ENCODE results near the gene EPX.

EPX gene

DNA sequence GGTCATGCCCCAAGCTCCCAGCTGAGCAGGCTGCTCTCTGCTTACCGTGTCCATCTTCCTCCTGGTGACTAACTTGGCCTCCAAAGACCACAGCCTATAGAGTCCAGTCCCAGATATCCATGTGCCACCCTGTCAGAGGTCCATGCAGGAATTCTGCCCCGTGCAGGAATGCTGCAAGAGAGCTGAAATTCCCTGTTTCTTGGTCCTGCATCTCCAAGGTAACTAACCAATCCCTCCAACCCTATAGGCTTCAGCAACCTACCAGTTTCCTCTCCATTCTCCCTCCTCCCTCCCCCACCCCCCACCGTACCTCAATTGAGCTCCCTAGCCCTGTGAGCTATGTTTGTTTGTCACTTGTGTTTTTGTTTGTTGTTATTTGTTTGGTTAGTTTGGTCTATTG lies 36.2 kb downstream of the EPX start:
- DNase-seq (ENCODE audit: low read depth, low spot score): no peak

DNA sequence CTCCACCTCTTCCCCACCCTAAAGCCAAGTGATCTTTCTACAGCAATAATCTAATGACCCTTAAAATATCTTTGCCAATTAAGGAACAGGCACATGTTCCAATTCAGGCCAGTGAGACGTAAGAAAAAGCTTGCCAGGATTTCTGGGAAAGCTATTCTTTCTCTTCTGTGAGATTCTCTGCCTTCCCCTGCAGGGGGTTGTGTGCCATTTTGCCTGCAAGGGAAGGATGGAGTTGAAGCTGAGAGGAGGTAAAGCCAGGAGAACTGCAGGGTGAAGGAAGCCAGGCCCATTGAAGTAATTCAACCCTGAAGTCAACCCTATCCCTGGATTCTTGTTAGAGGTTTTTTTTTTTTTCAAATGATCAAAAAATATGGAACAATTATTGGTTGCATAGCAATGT lies 36.9 kb downstream of the EPX start:
- DNase-seq (ENCODE audit: low read depth, low spot score): no peak

DNA sequence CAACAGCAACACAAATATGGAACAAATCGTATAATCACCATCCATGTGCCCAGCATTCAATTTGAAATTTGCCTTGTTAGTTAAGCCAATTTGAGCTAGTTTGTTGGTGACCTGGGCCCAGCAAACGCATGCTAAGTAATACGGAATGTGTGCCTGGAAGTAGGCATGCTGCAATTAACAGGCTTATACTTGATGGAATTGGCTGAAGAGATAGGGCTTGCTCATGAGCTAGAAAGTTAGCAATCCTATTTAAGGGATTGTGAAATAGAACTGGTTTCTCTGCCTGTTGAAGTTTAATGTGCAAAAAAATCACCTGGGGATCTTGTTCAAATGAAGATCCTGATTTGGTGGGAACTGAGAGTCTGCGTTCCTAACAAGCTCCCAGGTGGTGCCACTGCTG lies 37.4 kb downstream of the EPX start:
- DNase-seq (ENCODE audit: low read depth, low spot score): no peak

DNA sequence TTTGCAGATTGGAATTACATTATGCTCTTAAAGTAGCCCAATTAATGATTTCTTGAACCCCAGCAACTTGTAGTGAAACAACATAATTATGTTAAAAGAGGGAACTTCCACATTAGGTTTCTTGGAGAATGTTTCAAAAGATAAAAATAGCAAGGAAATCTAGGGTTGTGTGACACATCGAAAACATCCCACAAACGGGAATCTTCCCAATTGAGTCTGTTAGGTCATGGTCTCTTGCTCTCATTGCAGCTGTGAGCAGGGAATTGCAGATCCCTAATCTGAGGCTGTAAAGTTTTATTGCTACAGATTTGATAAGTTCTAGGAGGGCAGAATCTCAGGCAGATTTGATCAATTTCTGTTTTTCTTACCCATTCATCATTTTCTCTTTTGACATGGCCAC lies 39.1 kb downstream of the EPX start:
- DNase-seq (ENCODE audit: low read depth, low spot score): no peak

DNA sequence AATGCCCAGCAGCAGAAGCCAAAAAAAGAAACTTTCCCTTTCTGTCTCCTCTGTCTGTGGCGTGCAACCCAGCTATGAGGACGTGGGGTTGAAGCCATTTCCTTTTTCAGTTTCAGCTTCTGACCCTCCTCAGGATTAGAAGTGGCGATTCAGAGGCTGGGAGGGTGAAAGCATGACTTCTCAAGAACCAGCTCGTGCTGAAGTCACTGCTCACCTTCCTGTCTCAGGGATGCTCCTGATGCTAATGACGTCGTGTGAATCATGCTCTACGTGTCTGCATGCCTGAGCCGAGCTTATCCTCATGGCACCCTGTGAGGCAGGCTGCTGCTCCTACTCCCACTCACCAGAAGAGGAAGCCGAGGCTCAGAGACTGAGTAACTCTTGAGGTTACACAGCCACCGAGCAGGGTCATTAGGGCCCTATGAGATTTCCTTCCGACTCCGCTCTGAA lies 40.2 kb downstream of the EPX start:
- peak; percentile 38 for DNase-seq (ENCODE audit: low read depth, low spot score)

DNA sequence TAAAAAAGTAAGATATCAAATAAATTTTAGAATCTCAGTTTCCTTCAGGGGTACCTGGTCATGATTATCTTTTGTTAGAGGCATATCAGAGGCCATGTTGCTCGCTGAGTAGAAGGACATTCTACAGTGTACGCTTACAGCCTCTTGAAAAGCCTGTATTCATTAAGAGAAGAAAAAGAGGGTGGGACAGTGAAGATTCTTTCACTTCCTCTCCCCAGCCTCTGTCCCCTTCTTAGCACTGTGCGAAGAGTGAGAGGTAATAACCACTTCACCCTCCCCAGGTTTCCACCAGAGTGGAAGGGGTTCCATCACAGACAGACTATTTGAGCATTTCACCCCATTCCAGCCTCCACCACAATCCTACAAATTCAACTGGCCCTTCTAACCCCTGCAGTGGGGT lies 41.0 kb downstream of the EPX start:
- no peak for DNase-seq (ENCODE audit: low read depth, low spot score)

DNA sequence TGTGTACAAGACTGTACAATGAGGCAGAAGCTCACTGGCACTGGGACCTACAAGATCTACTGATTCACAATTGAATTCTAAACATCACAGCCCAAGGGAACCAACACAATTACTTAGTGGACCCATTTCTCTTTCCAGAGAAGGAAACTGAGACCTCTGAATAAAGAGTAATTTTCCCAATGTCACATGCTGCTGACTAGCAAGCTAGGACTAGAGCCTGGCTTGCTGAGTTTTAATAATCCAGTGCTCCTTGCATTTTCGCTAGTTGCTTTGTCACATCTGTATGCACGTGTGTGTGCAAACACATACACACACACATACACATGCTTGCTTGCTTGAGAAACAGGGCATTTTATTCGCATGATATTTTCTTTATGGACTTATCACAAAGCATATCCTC lies 42.0 kb downstream of the EPX start:
- no peak for DNase-seq (ENCODE audit: low read depth, low spot score)

DNA sequence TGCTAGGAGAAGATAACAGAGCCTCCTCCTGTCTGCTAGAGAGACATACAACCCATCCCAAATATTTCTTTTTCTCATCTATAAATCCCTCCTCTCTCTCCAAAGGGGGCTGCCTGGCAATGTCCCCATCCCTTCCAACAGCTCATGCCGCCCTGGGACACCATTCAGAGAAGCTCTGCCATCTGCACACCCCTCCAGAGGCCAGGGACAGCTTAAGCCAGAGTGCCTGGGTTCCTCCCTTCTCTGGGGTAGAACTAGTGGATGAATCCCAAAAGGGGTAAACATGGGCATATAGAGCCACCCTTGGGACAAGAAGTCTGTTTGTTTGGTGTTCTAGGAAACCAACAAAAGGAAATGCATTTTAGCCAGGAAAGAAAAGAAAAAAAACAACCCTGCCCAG lies 43.3 kb downstream of the EPX start:
- DNase-seq (ENCODE audit: low read depth, low spot score): no peak

DNA sequence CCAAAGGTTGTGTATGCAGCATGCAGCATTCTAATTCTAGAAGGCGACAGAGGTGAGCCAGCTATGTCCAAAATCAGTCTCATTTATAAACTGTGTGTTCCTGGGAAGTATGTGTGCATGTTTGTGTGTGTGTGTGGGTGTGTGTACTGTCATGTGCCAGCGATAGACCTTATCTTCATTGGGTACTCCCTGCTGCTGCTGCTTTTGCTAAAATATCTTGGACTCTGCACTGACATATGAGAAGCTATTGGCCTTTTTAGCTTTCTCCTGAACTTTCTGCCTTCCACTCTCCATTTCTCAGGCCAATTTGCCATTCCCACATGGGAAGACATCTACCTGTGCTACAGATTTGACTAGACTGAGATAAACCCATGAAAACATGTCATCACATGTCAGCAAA lies 43.9 kb downstream of the EPX start:
- no peak for DNase-seq (ENCODE audit: low read depth, low spot score)

DNA sequence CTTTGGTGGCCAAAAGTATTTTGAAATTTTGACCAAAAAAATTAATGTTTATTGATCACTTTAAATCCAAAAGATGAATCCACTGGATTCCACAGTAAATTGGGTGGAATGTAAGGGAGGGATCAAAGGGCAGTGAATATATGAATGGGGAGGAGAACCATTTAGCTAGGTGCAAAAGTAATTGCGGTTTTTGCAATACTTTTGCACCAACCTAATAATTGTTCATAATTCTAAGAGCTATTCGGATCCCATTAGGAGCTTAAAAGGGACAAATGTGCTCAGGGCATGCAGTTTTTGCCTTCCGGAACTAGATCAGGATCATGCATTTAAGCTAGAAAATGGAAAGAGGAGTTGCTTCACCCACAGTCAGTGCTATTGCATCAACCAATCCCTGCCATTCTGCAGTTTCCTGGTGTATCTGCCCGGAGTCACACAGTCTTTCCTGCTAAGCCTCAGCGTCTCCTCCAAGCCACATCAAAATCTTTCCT lies 45.7 kb downstream of the EPX start, which contains the start of gene LPO:
Gene LPO, plus strand, starts transcription at position 438 of the 488 bp plus-strand sequence. CDS start 4,396 bp downstream, outside the sequence.
- DNase-seq (ENCODE audit: low read depth, low spot score): no peak

DNA sequence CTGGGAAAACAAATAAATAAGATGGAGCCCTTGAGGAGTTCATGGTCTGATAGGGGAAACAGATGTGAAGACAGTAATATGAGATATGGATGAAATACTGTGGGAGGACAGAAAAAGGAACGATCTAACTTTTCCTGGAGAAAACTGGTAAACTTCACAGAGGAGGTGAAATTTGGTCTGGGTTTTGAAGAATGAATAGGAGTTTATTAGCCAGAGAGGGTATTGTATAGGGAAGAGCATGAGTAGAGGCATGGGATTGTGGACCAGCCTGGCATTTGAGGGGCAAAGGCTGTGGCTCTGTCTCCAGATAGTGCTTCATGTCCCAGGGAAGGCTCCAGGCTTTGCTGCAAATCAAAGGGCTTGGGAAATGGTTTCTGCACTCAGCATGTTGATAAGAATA lies 47.5 kb downstream of the EPX start:
- DNase-seq (ENCODE audit: low read depth, low spot score): no peak

DNA sequence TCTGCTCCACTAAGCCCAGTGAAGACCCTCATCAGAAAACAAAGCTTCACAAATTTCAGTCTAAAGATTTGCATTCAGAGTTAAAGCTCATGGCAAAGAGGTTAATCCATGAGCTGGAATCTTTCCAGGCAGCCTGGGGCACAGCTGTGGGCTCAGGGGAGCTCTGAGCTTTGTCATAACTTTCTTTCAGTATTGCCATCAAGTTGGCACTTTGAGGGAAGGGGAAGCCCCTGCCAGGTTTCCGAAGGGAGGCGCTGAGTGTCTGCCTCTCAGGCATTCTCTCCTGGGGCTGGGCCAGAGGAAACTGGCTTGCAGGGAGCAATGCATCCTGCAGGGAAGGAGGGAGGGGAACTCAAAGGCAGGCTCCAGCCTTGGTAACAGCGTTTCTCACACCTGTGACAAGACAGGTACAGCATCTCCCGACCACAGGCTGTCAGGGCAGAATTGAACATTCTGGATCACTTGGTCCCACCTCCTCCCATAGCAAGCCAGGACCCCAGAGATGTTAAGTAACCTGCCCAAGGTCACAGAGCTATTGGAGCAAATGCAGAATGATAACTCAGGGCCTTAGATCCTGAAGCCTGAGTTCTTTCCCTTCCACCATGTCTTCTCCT lies 49.8 kb downstream of the EPX start:
- DNase-seq (ENCODE audit: low read depth, low spot score): peak; percentile 11

DNA sequence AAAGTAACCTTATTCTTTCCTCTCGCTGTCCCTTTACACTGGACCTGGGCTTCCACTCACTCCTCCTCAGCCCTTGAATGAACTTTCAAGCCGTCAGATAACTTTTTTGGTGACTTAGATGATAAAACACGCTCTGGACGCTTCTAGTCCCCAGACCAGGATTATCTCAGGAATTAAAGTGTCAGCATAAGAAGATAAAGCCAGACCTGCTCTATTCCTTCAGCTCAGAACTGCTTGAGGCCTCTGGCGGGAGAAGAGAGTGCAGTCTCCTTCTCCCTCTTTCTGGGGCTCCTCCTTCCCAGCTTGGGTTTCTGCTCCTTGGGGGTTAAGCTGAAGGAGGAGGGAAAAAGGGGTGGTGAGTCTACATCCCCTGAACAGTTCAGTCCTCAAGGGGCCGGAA lies 52.4 kb downstream of the EPX start:
- no peak for DNase-seq (ENCODE audit: low read depth, low spot score)

DNA sequence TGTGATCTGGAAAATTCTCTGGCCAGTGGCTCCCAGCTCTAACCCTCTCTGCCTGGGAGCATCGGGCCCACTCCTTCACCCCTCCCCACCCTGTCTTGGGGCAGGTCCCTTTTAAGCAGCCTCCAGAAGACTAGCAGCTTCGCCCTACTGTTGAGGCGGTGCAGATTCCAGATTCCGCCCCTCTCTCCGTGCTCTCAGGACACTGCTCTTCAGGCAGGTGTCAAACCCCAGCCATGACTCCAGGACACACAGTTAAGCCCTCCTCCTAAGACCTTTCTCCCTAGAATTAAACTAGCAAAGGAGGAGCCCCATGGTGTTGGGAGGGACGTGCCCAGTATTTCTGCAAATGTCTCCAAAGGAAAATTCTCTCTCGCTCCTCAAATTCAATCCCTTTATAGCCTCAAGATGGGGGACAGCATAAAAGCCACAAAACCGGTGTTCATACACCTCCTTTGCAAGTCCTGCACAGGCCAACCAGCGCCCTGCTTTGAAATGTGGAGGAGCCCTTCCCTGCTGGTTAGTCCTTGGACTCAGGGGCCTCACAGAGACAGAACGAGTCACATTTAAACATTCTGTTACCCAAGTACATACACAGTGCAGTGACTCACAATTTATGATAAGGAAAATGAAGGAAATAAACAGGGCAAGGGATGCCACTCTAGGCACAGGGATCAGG lies 53.0 kb downstream of the EPX start:
- no peak for DNase-seq (ENCODE audit: low read depth, low spot score)

DNA sequence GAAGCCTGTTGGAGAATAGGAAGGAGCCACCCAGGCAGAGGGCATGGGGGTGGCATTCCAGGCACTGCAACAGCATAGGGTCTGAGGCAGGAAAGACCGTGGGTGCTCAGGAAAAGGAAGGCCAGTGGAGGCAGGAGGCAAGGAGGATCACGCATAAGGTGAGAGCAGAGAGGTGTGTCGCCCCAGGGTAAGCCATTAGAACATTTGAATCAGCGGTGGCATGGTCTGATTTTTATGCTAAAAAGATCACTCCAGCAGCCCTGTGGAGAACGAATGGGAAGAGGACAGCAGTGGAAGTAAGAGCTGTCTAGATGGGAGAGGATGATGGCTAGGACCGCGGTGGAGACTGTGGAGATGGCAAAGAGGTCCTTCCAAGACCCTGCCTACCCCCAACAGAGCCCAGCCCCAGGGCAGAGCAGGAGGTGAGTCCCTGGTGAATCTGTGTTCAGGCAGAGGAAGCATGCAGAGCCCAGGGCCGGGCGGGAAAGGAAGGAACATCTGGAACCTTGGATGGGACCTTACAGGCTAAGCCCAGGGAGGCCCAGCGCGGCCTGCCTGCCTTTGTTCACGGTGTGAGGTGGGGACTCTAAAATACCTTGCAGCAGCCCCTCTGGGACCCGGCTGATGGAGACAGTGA lies 53.7 kb downstream of the EPX start:
- no peak for DNase-seq (ENCODE audit: low read depth, low spot score)

DNA sequence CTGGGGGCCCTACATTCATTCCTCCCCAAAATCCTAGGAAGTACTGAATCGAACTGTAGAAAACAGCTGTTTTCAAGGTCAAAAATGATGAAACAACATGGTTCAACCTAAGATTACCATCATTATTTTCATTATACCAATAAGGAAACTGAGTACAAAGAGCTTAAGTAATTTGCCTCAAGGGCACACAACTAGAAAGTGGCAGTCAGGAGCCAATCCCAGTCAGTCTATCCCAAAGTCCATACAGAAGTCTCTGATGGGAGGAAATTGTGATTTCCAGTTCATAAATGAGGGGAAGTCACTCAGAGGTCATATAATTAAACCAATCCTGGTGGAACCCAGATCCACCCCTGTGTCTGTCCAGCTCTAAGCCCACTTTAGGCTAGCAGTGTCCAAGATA lies 54.3 kb downstream of the EPX start:
- no peak for DNase-seq (ENCODE audit: low read depth, low spot score)

DNA sequence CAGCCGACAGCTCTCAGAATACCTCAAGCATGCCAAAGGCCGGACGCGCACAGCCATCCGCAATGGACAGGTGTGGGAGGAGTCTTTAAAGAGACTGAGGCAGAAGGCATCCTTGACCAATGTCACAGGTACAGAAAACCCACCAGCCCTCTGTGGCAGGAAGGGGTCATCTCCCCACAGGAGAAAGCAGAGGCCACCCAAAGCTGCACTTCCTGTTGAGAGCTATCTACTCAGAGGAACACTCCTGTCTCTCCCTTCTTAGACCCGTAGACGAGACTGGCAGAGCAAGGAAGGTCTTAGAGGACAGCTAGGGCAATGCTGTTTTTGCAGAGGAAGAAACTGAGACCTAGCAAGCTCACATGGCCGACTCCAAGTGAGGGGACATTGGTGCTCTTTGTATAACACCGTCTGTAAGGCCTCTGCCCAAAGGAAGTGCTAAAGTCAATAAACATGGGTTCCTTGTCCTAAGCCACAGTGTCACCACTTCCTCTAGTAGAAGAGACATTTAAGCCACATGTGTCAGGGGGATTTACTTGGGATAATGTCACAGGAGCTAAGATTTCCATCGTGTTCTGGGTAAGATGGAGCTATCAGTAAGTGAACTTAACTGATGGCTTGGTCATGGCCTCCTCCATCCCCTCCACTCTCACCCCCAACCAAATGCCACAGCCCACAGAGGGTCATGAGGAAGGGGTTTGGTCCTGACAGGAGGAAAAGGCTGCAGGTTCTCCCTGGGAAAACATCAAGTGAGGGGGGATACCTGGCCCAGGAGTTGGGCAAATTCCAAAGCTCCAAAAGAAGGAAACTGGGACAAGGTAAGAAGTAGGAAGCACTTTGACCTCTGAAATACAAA lies 55.2 kb downstream of the EPX start:
- no peak for DNase-seq (ENCODE audit: low read depth, low spot score)

DNA sequence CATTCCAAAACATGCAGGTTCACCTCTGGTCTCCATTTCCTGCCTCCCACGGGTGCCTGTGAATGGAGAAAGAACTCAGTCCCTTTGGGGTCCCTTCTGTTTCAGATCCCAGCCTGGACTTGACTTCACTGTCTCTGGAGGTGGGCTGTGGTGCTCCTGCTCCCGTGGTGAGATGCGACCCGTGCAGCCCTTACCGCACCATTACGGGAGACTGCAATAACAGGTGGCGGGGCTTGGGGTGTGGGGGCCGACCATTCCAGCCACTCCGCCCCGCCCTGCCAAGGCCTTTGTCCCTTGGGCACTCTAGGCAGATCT lies 56.4 kb downstream of the EPX start:
- no peak for DNase-seq (ENCODE audit: low read depth, low spot score)

DNA sequence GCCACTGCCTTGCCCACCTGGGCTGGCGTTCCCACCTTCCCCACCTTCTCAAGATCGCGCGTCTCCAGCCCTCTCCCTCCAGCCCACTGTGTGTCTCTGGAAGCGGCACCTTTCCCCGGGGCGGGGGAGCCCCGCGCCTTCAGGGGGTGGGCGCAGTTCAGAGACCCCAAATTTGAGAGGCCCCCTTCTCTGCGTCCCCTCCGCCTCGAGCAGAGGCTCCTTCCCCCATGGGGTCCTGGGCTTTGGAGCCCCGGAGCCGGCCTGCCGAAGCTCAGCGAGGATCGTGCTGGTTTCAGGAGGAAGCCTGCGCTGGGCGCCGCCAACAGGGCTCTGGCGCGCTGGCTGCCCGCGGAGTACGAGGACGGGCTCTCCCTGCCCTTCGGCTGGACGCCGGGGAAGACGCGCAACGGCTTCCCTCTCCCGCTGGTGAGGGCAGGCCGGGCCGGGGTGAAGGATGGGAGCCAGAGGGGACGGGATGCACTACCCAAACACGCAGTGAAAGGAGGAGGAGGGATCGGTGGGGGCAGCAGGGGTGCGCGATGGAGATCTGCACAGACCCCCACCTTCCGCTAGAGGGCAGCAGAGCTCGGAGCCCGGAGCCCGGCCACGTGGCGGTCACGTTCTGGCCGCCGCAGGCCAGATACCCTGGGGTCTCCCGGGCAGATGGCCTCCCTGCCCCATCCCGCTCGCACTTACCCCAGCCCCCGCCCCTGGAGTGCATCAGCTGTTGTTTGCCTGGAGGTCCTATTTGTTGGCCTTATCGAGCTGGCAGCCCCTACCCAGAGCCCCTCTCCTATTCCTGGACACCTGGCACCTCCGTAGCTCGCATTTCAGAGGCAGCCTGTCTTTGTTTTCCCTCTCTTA lies 57.0 kb downstream of the EPX start:
- DNase-seq (ENCODE audit: low read depth, low spot score): peak; percentile 78

DNA sequence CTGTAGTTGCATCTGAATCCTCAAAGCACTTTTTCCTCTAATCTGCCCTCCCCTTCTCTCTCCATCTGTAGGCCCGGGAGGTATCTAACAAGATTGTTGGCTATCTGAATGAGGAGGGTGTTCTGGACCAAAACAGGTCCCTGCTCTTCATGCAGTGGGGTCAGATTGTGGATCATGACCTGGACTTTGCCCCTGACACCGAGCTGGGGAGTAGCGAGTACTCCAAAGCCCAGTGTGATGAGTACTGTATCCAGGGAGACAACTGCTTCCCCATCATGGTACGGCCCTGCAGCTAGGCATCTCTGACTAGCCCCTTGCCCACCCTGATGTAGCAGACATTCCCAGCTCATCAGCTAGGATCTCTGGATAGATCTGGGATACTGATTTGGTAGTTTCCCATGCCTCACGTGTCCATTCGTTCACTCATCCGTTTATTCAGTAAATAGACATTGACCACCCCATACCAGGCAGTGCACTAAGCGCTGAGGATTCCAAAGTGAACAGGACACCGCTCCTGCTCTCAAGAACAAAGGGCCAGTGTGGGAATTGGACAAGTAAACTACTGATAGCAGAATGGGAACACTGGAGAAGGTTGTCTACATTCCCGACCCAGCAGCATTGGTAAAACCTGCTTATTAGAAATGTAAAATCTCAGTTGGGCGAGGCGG lies 58.0 kb downstream of the EPX start:
- no peak for DNase-seq (ENCODE audit: low read depth, low spot score)

DNA sequence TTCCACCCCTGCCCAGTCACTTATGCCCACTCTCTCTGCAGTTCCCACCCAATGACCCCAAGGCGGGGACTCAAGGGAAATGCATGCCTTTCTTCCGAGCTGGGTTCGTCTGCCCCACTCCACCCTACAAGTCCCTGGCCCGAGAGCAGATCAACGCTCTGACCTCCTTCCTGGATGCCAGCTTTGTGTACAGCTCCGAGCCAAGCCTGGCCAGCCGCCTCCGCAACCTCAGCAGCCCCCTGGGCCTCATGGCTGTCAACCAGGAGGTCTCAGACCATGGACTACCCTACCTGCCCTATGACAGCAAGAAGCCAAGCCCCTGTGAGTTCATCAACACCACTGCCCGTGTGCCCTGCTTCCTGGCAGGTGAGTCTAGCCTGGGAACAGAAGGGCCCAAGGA lies 59.6 kb downstream of the EPX start:
- DNase-seq (ENCODE audit: low read depth, low spot score): no peak
